GM23338 (cell line): ENCODE measurements around the gene TRIP10. TPM values are rescaled to one million over a fixed set of nuclear protein-coding genes. Genes with fewer than 3 reads are reported as not detected.
A peak's percentile ranks its signal among the peaks of the same experiment; 100 is the strongest.

Experiments
- ATAC-seq: fragments of 200-7000 bp; cut with Tn5 transposase; 3 replicates; pipeline ENCODE4 v1.9.1; 2020
- DNase-seq: peaks from one replicate; pipeline ENCODE4 v3.0.0-alpha.2; 2015; ENCODE audit warnings: low spot score
- H2AFZ ChIP-seq: fragments of 200-600 bp; sonication (generic); 2 replicates; pipeline ENCODE4 v1.8.0; 2016; ENCODE audit warnings: antibody characterized with exemption, mild to moderate bottlenecking, moderate library complexity
- H3F3A ChIP-seq: fragments of 200-600 bp; sonication (generic); replicated peaks from 2 replicates; pipeline ENCODE4 v1.8.0; 2017; ENCODE audit warnings: antibody characterized with exemption, mixed run types, low read depth
- H3K27ac ChIP-seq: fragments of 200-600 bp; sonication (generic); 2 replicates; pipeline ENCODE4 v1.6.1; 2016; ENCODE audit warnings: low read depth
- H3K27me3 ChIP-seq: fragments of 200-600 bp; sonication (generic); 2 replicates; pipeline ENCODE4 v1.8.0; 2016; ENCODE audit warnings: mild to moderate bottlenecking, mixed run types, moderate library complexity; ENCODE audit not compliant: insufficient read depth
- H3K36me3 ChIP-seq: fragments of 200-600 bp; sonication (generic); 2 replicates; pipeline ENCODE4 v1.8.0; 2016; ENCODE audit warnings: mild to moderate bottlenecking; ENCODE audit not compliant: insufficient read depth
- H3K4me1 ChIP-seq: fragments of 200-600 bp; sonication (generic); 2 replicates; pipeline ENCODE4 v1.8.0; 2016; ENCODE audit warnings: mild to moderate bottlenecking, moderate library complexity; ENCODE audit not compliant: insufficient read depth
- H3K4me2 ChIP-seq: fragments of 200-600 bp; sonication (generic); 2 replicates; pipeline ENCODE4 v1.7.1; 2017; ENCODE audit warnings: mixed run types
- H3K4me3 ChIP-seq: fragments of 200-600 bp; sonication (generic); 2 replicates; pipeline ENCODE4 v1.6.1; 2016; ENCODE audit warnings: mixed run types
- H3K79me2 ChIP-seq: fragments of 200-600 bp; sonication (generic); replicated peaks from 2 replicates; pipeline ENCODE4 v1.8.0; 2017; ENCODE audit warnings: mild to moderate bottlenecking; ENCODE audit not compliant: insufficient read depth
- H3K9me2 ChIP-seq: fragments of 200-600 bp; sonication (generic); 2 replicates; pipeline ENCODE4 v1.8.0; 2017; ENCODE audit not compliant: insufficient read depth
- H4K20me1 ChIP-seq: fragments of 200-600 bp; sonication (generic); replicated peaks from 2 replicates; pipeline ENCODE4 v1.8.0; 2017; ENCODE audit warnings: mild to moderate bottlenecking; ENCODE audit not compliant: insufficient read depth
- H3K27ac Mint-ChIP-seq: 2 replicates; pipeline ENCODE4 v1.8.0; 2020; ENCODE audit warnings: inconsistent platforms, mild to moderate bottlenecking, moderate library complexity, mixed read lengths
- H3K27me3 Mint-ChIP-seq: 3 replicates; pipeline ENCODE4 v1.8.0; 2022; ENCODE audit warnings: low read depth, mild to moderate bottlenecking, moderate library complexity, mixed read lengths, inconsistent platforms; ENCODE audit not compliant: insufficient read depth, poor library complexity
- H3K36me3 Mint-ChIP-seq: 3 replicates; pipeline ENCODE4 v1.8.0; 2021; ENCODE audit warnings: low read depth, mild to moderate bottlenecking, inconsistent platforms, moderate library complexity, mixed read lengths
- H3K4me1 Mint-ChIP-seq: 3 replicates; pipeline ENCODE4 v1.8.0; 2020; ENCODE audit warnings: mild to moderate bottlenecking, inconsistent platforms, mixed read lengths
- H3K4me3 Mint-ChIP-seq: 3 replicates; pipeline ENCODE4 v1.8.0; 2021; ENCODE audit warnings: moderate library complexity, mild to moderate bottlenecking, inconsistent platforms, mixed read lengths
- H3K9me3 Mint-ChIP-seq: 3 replicates; pipeline ENCODE4 v1.8.0; 2020; ENCODE audit warnings: moderate library complexity, mild to moderate bottlenecking, inconsistent platforms, mixed read lengths
- CTCF ChIP-seq, 2 experiments: fragments of 200-600 bp in 1 of 2; sonication (generic) in 1 of 2; conservative IDR thresholded peaks; 2 replicates each; pipeline versions ENCODE4 v1.5.1 to v1.6.1; 2016 to 2017; ENCODE audit warnings: antibody characterized with exemption in 2 of 2, low read depth in 2 of 2, mild to moderate bottlenecking in 2 of 2, moderate library complexity in 1 of 2
- EZH2 ChIP-seq: fragments of 200-600 bp; sonication (generic); IDR thresholded peaks from one replicate; pipeline ENCODE4 v1.8.0; 2017; ENCODE audit warnings: antibody characterized with exemption, mild to moderate bottlenecking, low read depth; ENCODE audit not compliant: unreplicated experiment
- EZH2phosphoT487 ChIP-seq: fragments of 200-600 bp; sonication (generic); IDR thresholded peaks from one replicate; pipeline ENCODE4 v1.8.1; 2018; ENCODE audit warnings: antibody characterized with exemption; ENCODE audit not compliant: unreplicated experiment
- JUNB ChIP-seq: IDR thresholded peaks from one replicate; pipeline ENCODE4 v1.6.1; 2016; ENCODE audit warnings: antibody characterized with exemption; ENCODE audit not compliant: unreplicated experiment
- NANOG ChIP-seq: IDR thresholded peaks from 2 replicates; pipeline ENCODE4 v1.6.1; 2016; ENCODE audit warnings: antibody characterized with exemption, borderline replicate concordance
- REST ChIP-seq: IDR thresholded peaks from one replicate; pipeline ENCODE4 v1.6.1; 2018; ENCODE audit warnings: antibody characterized with exemption; ENCODE audit not compliant: unreplicated experiment
- STAT1 ChIP-seq: IDR thresholded peaks from one replicate; pipeline ENCODE4 v1.6.1; 2016; ENCODE audit warnings: antibody characterized with exemption; ENCODE audit not compliant: unreplicated experiment
- ZNF462 ChIP-seq: fragments of 250-450 bp; sonication (Bioruptor Pico); IDR thresholded peaks from 2 replicates; pipeline ENCODE4 v1.5.0; 2020; ENCODE audit warnings: mild to moderate bottlenecking, moderate library complexity
- polyA plus RNA-seq: library from polyadenylated mRNA; unstranded; fragments of >200 nt; fragmentation: Nextera tagmentation; extraction: Ambion mirVana; gene quantifications from 2 replicates; pipeline ENCODE4 v1.2.1, GENCODE V29; 2016
- total RNA-seq: library from RNA; depleted of rRNA; stranded (reverse); fragments of >200 nt; shearing (Covaris generic); gene quantifications from 2 replicates; pipeline ENCODE4 v1.2.3, GENCODE V29; 2014

The TRIP10 gene
- total and polyA plus RNA-seq, 2 experiments from 2014 or later, result 56.8 to 68.5 TPM

GRCh38 chr19:6693681-6694080 is 45.8 kb upstream of the TRIP10 start (continued):
- TF ChIP-seq CTCF (conservative IDR thresholded peaks at IDR 0.05; ENCODE audit: low read depth in 2 of 2), result no peak
- TF ChIP-seq EZH2phosphoT487, result no peak
- no peak for TF ChIP-seq REST

- no peaks in the 10 kb centered on the region for H3K27me3 ChIP-seq
- no peaks in the 10 kb centered on the region for H3K4me1 ChIP-seq
- Mint-ChIP-seq H3K27ac (no peak overlapping the region), H3K4me1 (no peaks in the 10 kb centered on the region), H3K9me3 (peaks cover 92% of the 10 kb centered on the region), H3K36me3 (peaks cover 47% of the 10 kb centered on the region), H3K27me3 (peaks cover 8% of the 10 kb centered on the region), H3K4me3 (no peak overlapping the region)
- H3K9me2 ChIP-seq, result no peaks in the 10 kb centered on the region
- H4K20me1 ChIP-seq, result no peaks in the 10 kb centered on the region
- H3F3A ChIP-seq, result no peaks in the 10 kb centered on the region
- H3K4me2 ChIP-seq, result no peak overlapping the region
- DNase-seq, result peak; percentile 50
- H3K36me3 ChIP-seq, result no peaks in the 10 kb centered on the region
- no peak overlapping the region for H2AFZ ChIP-seq
- ATAC-seq, result no peak
- no peak overlapping the region for H3K4me3 ChIP-seq
- no peaks in the 10 kb centered on the region for H3K79me2 ChIP-seq
- no peak overlapping the region for H3K27ac ChIP-seq
- TF ChIP-seq NANOG (no peak), CTCF (conservative IDR thresholded peaks at IDR 0.05; ENCODE audit: low read depth in 2 of 2) (no peak), EZH2 (no peak), JUNB (no peak), STAT1 (no peak), EZH2phosphoT487 (no peak), ZNF462 (CRISPR knock-in tag) (no peak)
These were observed 45.2 kb upstream of the TRIP10 start for GRCh38 chr19:6694147-6694815.
